Loucy (cell line): ENCODE measurements around the gene UBXN6.

Experiments used
- H2AFZ ChIP-seq: fragments of 200-600 bp; sonication (generic); 2 replicates; pipeline ENCODE4 v1.6.0; 2016; ENCODE audit warnings: antibody characterized with exemption, mild to moderate bottlenecking, low read length, moderate library complexity
- H3F3A ChIP-seq: fragments of 200-600 bp; 2 replicates; pipeline ENCODE4 v1.6.0; 2016; ENCODE audit warnings: antibody characterized with exemption, low read depth, mild to moderate bottlenecking
- H3K27me3 ChIP-seq: fragments of 200-600 bp; sonication (generic); 2 replicates; pipeline ENCODE4 v1.6.1; 2014; ENCODE audit warnings: low read length, mild to moderate bottlenecking; ENCODE audit not compliant: insufficient read depth, poor library complexity, severe bottlenecking
- H3K36me3 ChIP-seq: fragments of 200-600 bp; sonication (generic); 2 replicates; pipeline ENCODE4 v1.6.1; 2016; ENCODE audit warnings: low read length; ENCODE audit not compliant: insufficient read depth
- H3K4me1 ChIP-seq: fragments of 200-600 bp; sonication (generic); 2 replicates; pipeline ENCODE4 v1.5.1; 2014; ENCODE audit warnings: low read length, mild to moderate bottlenecking; ENCODE audit not compliant: insufficient read depth, poor library complexity, severe bottlenecking
- H3K4me2 ChIP-seq: fragments of 200-600 bp; sonication (generic); 2 replicates; pipeline ENCODE4 v1.6.0; 2014; ENCODE audit warnings: antibody characterized with exemption, low read length, low read depth, mild to moderate bottlenecking; ENCODE audit not compliant: poor library complexity, severe bottlenecking
- H3K4me3 ChIP-seq: fragments of 200-600 bp; sonication (generic); 2 replicates; pipeline ENCODE4 v1.5.1; 2014; ENCODE audit warnings: low read length, mild to moderate bottlenecking, mixed read lengths; ENCODE audit not compliant: poor library complexity, severe bottlenecking
- H3K79me2 ChIP-seq: fragments of 200-600 bp; sonication (generic); 2 replicates; pipeline ENCODE4 v1.6.1; 2014; ENCODE audit warnings: low read length; ENCODE audit not compliant: insufficient read depth
- H3K9ac ChIP-seq: fragments of 200-600 bp; sonication (generic); 2 replicates; pipeline ENCODE4 v1.6.0; 2014; ENCODE audit warnings: mild to moderate bottlenecking, low read depth, low read length, moderate library complexity; ENCODE audit not compliant: poor library complexity, severe bottlenecking
- H3K9me2 ChIP-seq: fragments of 200-600 bp; sonication (generic); replicated peaks from 2 replicates; pipeline ENCODE4 v1.6.1; 2016; ENCODE audit warnings: low read depth, low read length, mixed read lengths
- H3K9me3 ChIP-seq: fragments of 200-600 bp; sonication (generic); 2 replicates; pipeline ENCODE4 v1.6.1; 2014; ENCODE audit warnings: mild to moderate bottlenecking, antibody characterized with exemption, low read length, low read depth; ENCODE audit not compliant: insufficient read depth
- H4K20me1 ChIP-seq: fragments of 200-600 bp; sonication (generic); 2 replicates; pipeline ENCODE4 v1.6.0; 2014; ENCODE audit warnings: antibody characterized with exemption, low read length, mild to moderate bottlenecking; ENCODE audit not compliant: insufficient read depth, poor library complexity, severe bottlenecking
- CTCF ChIP-seq: fragments of 200-600 bp; sonication (generic); conservative IDR thresholded peaks from 2 replicates; pipeline ENCODE4 v1.5.1; 2014; ENCODE audit warnings: mild to moderate bottlenecking, antibody characterized with exemption, low read length
- EZH2phosphoT487 ChIP-seq: fragments of 200-600 bp; IDR thresholded peaks from 2 replicates; pipeline ENCODE4 v1.6.1; 2018; ENCODE audit warnings: antibody characterized with exemption, mild to moderate bottlenecking, moderate library complexity, borderline replicate concordance

UBXN6 gene

GRCh38 chr19:4431296-4431695, 26.3 kb downstream of the UBXN6 start:
- Histone ChIP-seq H3K27me3 (no peaks in the 10 kb centered on the region), H3K9me2 (no peaks in the 10 kb centered on the region), H3K9ac (no peak overlapping the region), H3K36me3 (peaks cover 74% of the 10 kb centered on the region; the same call in 1 of the 2 replicates), H3K79me2 (no peaks in the 10 kb centered on the region), H3K4me2 (no peak overlapping the region), H2AFZ (no peak overlapping the region), H3K9me3 (no peaks in the 10 kb centered on the region), H3K4me1 (no peaks in the 10 kb centered on the region), H3K4me3 (no peak overlapping the region), H3F3A (no peaks in the 10 kb centered on the region), H4K20me1 (no peaks in the 10 kb centered on the region)
- TF ChIP-seq CTCF: no peak
- no peak for TF ChIP-seq EZH2phosphoT487

GRCh38 chr19:4430760-4431159, 26.8 kb downstream of the UBXN6 start:
- peaks cover 74% of the 10 kb centered on the region; the same call in 1 of the 2 replicates for H3K36me3 ChIP-seq
- no peak overlapping the region for H3K4me3 ChIP-seq

GRCh38 chr19:4429771-4430171, 27.8 kb downstream of the UBXN6 start:
- Histone ChIP-seq H3K79me2 (no peaks in the 10 kb centered on the region), H3K9me2 (no peaks in the 10 kb centered on the region), H3K4me3 (no peak overlapping the region), H3K9me3 (no peaks in the 10 kb centered on the region), H3K4me2 (no peak overlapping the region), H3K27me3 (no peaks in the 10 kb centered on the region), H4K20me1 (no peaks in the 10 kb centered on the region), H3F3A (no peaks in the 10 kb centered on the region), H3K36me3 (peaks cover 72% of the 10 kb centered on the region; the same call in 1 of the 2 replicates), H2AFZ (no peak overlapping the region), H3K4me1 (no peaks in the 10 kb centered on the region), H3K9ac (no peak overlapping the region)
- TF ChIP-seq CTCF (no peak), EZH2phosphoT487 (no peak)

More at GRCh38 chr19:4430760-4431159, 26.8 kb downstream of the UBXN6 start:
- Histone ChIP-seq H3K79me2 (no peaks in the 10 kb centered on the region), H3K9me3 (no peaks in the 10 kb centered on the region), H3K9ac (no peak overlapping the region), H3K4me1 (no peaks in the 10 kb centered on the region), H4K20me1 (no peaks in the 10 kb centered on the region), H3F3A (no peaks in the 10 kb centered on the region), H3K9me2 (no peaks in the 10 kb centered on the region), H2AFZ (no peak overlapping the region), H3K27me3 (no peaks in the 10 kb centered on the region), H3K4me2 (no peak overlapping the region)
- TF ChIP-seq EZH2phosphoT487: no peak
- no peak for TF ChIP-seq CTCF
